Immature natural killer cell (primary cell): Measurements from ENCODE around the gene CDC14B. TPM values are rescaled to one million over a fixed set of nuclear protein-coding genes. Genes with fewer than 3 reads are reported as not detected.
"Not testable (repeated sequence)": the region's sequence is repeated elsewhere in the genome, so short reads cannot be mapped to it uniquely, and the experiment has no call there.

Experiments
- DNase-seq, 3 donors: peaks; one replicate each; pipeline ENCODE4 v3.0.0; 2022; ENCODE audit warnings: mixed read lengths in 1 of 3
- H3K27ac Mint-ChIP-seq, 6 donors: one replicate each; pipeline ENCODE4 v1.8.0; 2020; ENCODE audit warnings: mixed read lengths in 6 of 6, mild to moderate bottlenecking in 5 of 6, inconsistent platforms in 4 of 6, moderate library complexity in 3 of 6
- H3K27me3 Mint-ChIP-seq, 3 donors: one replicate each; pipeline ENCODE4 v1.8.0; 2020 to 2021; ENCODE audit warnings: low read depth in 3 of 3, mild to moderate bottlenecking in 3 of 3, mixed read lengths in 3 of 3, moderate library complexity in 3 of 3, inconsistent platforms in 1 of 3
- H3K36me3 Mint-ChIP-seq, 3 donors: one replicate each; pipeline ENCODE4 v1.8.0; 2020; ENCODE audit warnings: mixed read lengths in 3 of 3, inconsistent platforms in 2 of 3, mild to moderate bottlenecking in 2 of 3
- H3K4me1 Mint-ChIP-seq, 2 donors: one replicate each; pipeline ENCODE4 v1.8.0; 2020; ENCODE audit warnings: inconsistent platforms in 2 of 2, mild to moderate bottlenecking in 2 of 2, mixed read lengths in 2 of 2, moderate library complexity in 1 of 2
- H3K4me3 Mint-ChIP-seq, 5 donors: one replicate each; pipeline ENCODE4 v1.8.0; 2020; ENCODE audit warnings: mild to moderate bottlenecking in 5 of 5, mixed read lengths in 5 of 5, inconsistent platforms in 3 of 5, moderate library complexity in 3 of 5
- H3K9me3 Mint-ChIP-seq, 6 donors: one replicate each; pipeline ENCODE4 v1.8.0; 2020; ENCODE audit warnings: mild to moderate bottlenecking in 6 of 6, mixed read lengths in 6 of 6, inconsistent platforms in 4 of 6, moderate library complexity in 3 of 6
- polyA plus RNA-seq, 3 donors: library from polyadenylated mRNA; unstranded; fragments of 300-500 nt; fragmentation: Illumina TruSeq; gene quantifications; one replicate each; pipeline ENCODE4 v1.2.3, GENCODE V29; 2021

The CDC14B gene
- polyA plus RNA-seq, 3 donors from 2014 or later: 2.7 to 4.3 (median 4.1) TPM

DNA sequence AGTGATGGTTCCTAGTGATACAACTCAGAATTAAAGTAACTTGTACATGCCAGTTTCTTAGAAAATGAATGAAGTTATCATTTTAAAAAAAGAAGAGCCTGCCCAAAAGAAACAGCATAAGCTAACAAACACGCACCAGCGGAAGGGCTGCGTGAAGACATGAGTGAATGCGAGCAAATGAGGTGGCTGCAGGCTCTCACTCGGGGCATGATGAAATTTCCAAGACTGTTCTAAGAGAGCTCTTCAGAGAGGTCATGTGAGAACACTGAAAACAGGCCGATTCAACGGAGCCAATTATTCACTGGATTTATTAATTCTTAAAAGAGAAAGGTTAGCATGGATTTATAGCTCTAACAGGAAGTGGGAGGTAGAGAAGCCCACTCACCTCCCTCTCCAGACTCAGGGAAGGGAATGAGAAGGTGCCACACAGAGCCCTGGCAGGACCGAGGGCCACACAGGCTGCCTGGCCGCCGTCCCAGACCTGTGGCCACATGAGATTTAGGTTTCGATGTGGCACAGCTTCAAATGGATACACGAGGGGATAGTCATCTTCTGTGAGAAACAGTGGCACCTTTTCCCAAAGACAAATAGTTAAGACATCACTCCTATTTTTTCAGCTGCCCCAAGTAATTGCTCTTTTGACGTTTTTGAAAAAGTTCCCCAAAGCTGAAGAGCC lies 114.2 kb downstream of the CDC14B start:
- peaks cover 0 to 14% (median 4%) of the 10 kb centered on the region in 3 donors for H3K36me3 Mint-ChIP-seq
- no peaks in the 10 kb centered on the region for H3K4me1 Mint-ChIP-seq
- no peak for DNase-seq
- no peak overlapping the region for H3K4me3 Mint-ChIP-seq
- H3K9me3 Mint-ChIP-seq: no peaks in the 10 kb centered on the region
- H3K27me3 Mint-ChIP-seq: peaks cover 0 to 5% (median 3%) of the 10 kb centered on the region in 3 donors
- H3K27ac Mint-ChIP-seq: no peak overlapping the region

DNA sequence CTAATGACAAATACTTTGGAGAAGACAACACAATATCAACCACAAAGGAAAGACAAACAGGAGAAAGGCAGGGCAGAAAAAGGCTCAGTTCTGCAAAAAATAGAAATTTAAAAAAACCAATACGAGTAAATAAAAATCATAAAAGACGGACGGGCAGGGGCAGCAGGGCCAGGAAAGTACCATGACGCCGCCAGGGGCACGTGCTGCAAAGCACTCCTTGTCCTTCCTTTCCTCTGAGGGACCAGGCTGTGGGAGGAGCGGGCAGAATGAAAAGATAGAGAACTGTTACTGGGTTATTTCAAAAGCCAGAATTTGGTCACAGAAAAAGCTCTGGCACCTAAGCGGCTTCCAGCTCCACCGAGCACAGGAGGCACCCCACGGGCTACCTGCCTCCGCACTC lies 115.7 kb downstream of the CDC14B start:
- Mint-ChIP-seq H3K36me3 (peaks cover 0 to 11% (median 4%) of the 10 kb centered on the region in 3 donors), H3K27ac (no peak overlapping the region), H3K4me3 (no peak overlapping the region), H3K9me3 (no peaks in the 10 kb centered on the region), H3K27me3 (peaks cover 0 to 6% (median 3%) of the 10 kb centered on the region in 3 donors), H3K4me1 (no peaks in the 10 kb centered on the region)
- no peak for DNase-seq

- H3K27me3 Mint-ChIP-seq, H3K27ac Mint-ChIP-seq, H3K4me3 Mint-ChIP-seq, H3K4me1 Mint-ChIP-seq, DNase-seq, H3K9me3 Mint-ChIP-seq: not testable (repeated sequence)
- peaks cover 0 to 11% (median 4%) of the 10 kb centered on the region in 3 donors for H3K36me3 Mint-ChIP-seq
Observed at GRCh38 chr9:96503374-96503748, 116.3 kb downstream of the CDC14B start.

GRCh38 chr9:96502539-96503373 lies 116.9 kb downstream of the CDC14B start:
- Mint-ChIP-seq H3K27ac (no peak overlapping the region), H3K36me3 (peaks cover 0 to 11% (median 4%) of the 10 kb centered on the region in 3 donors), H3K27me3 (peaks cover 0 to 6% (median 3%) of the 10 kb centered on the region in 3 donors), H3K9me3 (no peaks in the 10 kb centered on the region), H3K4me3 (no peak overlapping the region), H3K4me1 (no peaks in the 10 kb centered on the region)
- no peak for DNase-seq

DNA sequence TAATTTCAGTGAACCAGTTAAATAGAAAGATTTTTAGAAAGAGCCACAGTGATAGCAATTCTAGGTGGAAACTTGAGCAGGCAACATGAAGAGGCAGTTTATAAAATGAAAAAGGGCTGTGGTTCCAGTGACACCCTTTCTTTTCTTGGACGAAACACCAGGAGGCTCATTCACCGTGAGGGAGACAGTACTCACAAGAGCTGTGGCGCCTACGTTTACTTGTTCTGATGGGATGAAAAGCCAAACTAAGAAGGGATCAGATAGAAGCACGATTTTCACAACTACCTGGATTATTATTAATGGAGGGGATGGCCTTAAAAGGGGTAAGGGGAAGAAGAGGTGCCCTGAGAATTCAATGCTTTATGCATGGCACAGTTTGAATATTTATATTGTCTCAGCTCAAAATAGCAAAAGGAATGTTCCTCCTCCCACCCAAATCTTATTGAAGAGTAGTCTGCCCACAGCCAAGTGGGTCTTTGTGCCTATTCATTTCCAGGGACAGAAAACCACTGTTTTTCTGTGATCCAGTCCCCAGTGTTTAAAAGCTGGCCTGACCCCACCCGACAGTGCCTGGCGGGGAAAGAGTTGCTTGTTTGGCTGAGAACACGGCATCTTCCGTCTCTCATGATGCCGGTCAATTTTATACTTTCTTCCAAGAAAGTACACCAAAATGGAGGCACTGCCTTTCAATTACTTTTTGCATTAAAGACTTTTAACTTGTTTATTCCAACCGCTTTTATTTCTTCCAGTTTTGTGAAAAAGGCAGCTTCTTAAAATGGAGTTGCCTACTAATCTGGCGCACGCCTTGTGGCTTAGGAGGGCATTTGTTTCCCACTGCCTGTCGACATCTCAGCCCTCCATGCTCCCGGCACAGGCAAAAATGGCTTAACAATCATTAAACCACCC lies 117.8 kb downstream of the CDC14B start:
- H3K4me1 Mint-ChIP-seq: no peaks in the 10 kb centered on the region
- H3K27me3 Mint-ChIP-seq: peaks cover 2 to 5% (median 3%) of the 10 kb centered on the region in 3 donors
- no peak overlapping the region for H3K4me3 Mint-ChIP-seq
- peaks cover 0 to 11% (median 4%) of the 10 kb centered on the region in 3 donors for H3K36me3 Mint-ChIP-seq
- no peak for DNase-seq
- no peaks in the 10 kb centered on the region for H3K9me3 Mint-ChIP-seq
- H3K27ac Mint-ChIP-seq: no peak overlapping the region

DNA sequence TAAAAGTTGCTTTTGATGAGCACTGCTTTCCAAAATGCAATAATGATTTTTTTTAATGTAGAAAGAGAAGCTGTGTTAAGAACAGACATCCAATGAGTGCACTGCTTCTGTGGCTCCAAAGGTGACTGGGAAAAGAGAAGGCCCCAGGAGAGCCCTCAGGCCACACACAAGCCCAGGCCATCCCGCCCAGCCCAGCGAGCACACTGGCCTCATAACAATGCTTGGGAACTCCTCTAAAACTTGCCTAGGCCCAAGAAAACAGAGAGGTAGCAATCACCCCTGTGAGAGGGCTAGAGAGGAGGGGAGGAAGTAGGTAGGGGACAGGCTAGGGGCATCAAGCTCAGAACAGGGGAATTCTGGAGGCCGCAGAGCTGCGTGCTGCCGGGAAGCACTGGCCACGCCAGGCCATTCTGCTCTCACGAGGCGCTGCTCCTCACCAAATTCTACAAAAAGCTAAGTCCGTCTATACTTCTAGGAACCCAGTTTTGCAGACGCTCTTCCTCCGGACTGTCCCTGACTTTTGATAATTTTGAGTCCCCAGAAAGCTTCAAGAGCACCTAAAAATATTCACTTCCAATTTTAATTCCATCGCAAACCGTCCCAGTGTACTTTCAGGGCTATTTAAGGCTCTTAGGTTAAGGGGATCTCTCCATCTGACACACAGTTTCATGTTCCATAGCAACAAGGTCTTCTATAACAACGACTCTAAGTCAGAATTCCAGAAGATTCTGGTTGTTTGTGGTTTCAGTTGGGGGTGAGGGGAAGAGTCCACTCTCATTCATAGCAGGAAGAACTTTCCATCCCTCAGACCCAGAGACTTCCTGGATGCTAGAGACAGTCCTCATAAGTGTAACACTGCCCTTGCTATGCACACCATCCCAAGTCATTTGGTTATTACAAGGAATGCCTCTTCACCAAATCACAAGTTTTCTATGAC lies 118.7 kb downstream of the CDC14B start:
- no peak overlapping the region for H3K4me3 Mint-ChIP-seq
- H3K27ac Mint-ChIP-seq: no peak overlapping the region
- no peaks in the 10 kb centered on the region for H3K9me3 Mint-ChIP-seq
- peaks cover 0 to 11% (median 4%) of the 10 kb centered on the region in 3 donors for H3K36me3 Mint-ChIP-seq
- H3K4me1 Mint-ChIP-seq: no peaks in the 10 kb centered on the region
- DNase-seq: no peak
- H3K27me3 Mint-ChIP-seq: peaks cover 2 to 5% (median 3%) of the 10 kb centered on the region in 3 donors

DNA sequence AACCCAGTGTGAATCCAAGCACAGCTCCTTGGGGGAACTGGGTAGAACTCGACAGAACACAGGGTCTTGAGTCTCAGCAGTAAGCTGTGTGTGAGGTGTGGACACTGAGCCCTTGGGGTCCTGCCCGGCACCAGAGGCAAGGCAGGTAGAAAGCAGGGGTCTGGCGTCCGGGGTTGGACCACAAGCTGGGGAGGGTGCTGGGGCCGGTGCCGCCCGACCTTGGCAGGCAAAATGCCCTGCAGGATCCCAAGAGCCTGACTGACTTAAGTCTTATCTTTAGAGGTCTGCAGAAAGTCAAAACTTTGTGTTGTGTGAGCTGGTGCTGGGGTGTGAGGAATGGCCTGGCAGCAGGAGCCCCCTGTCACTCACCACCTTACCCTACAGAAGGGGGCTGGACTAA lies 120.4 kb downstream of the CDC14B start:
- DNase-seq: no peak
- Mint-ChIP-seq H3K4me3 (no peak overlapping the region), H3K27ac (no peak overlapping the region), H3K27me3 (peaks cover 2 to 5% (median 3%) of the 10 kb centered on the region in 3 donors), H3K36me3 (peaks cover 0 to 9% (median 4%) of the 10 kb centered on the region in 3 donors), H3K4me1 (no peaks in the 10 kb centered on the region), H3K9me3 (no peaks in the 10 kb centered on the region)

GRCh38 chr9:96498796-96499195 lies 120.8 kb downstream of the CDC14B start:
- H3K4me3 Mint-ChIP-seq: no peak overlapping the region
- H3K4me1 Mint-ChIP-seq: no peaks in the 10 kb centered on the region
- no peaks in the 10 kb centered on the region for H3K9me3 Mint-ChIP-seq
- DNase-seq: no peak
- H3K27ac Mint-ChIP-seq: no peak overlapping the region
- peaks cover 2 to 5% (median 3%) of the 10 kb centered on the region in 3 donors for H3K27me3 Mint-ChIP-seq
- H3K36me3 Mint-ChIP-seq: peaks cover 0 to 7% (median 4%) of the 10 kb centered on the region in 3 donors

DNA sequence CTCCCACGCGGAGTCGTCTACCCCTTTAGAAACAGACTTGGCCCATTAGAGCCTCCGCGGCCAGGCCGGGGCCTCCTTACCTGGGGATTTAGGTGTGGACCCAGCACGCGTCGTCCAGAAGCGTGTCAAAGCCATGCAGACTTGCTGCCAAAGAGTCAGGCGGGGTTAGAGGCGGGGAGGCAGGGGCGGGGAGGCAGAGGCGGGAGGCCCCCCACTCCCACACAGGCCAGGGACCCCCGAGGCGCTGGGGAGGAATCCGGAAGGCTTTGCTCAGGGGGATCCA lies 122.6 kb downstream of the CDC14B start:
- H3K4me3 Mint-ChIP-seq: no peak overlapping the region
- H3K9me3 Mint-ChIP-seq: no peaks in the 10 kb centered on the region
- H3K36me3 Mint-ChIP-seq: no peaks in the 10 kb centered on the region
- no peak overlapping the region for H3K27ac Mint-ChIP-seq
- peaks cover 0 to 3% (median 2%) of the 10 kb centered on the region in 3 donors for H3K27me3 Mint-ChIP-seq
- DNase-seq: no peak
- H3K4me1 Mint-ChIP-seq: no peaks in the 10 kb centered on the region

DNA sequence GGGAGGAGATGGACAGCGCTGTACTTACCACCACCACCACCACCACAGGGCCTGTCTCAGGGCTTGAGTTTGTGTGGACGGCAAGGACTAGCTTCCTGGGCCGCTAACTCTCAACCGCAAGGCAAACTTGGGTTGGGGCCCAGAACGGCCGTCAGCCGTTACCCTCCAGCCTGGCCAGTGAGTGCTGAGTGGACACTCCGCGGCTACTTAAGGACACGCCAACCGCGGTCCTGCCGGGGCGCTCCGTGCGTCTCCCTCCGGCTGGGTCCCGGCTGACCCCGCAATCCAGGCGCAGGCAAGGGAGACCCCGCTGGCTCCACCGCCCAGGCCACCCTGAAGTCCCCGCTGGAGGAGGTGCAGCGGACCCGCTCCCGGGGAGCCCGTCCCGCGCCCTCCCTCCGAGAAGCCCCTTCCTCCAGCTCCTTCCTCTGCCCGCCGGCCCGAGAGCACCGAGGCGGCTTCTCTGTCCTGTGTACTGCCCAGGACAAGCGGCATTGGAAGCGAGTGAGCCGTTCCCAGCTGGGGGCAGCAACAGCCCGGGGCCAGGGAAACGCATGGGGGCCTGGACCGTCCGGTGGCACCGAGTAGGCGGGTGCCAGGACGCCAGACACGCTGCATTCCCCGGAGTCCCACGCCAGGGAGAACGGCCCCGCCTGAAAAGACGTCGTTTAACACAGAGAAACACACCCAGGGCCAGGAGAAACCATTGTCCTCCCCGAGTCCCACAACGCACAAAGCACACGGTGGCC lies 123.1 kb downstream of the CDC14B start:
- Mint-ChIP-seq H3K9me3 (no peaks in the 10 kb centered on the region), H3K36me3 (peaks cover 0 to 3% (median 0%) of the 10 kb centered on the region in 3 donors), H3K27ac (no peak overlapping the region), H3K4me1 (no peaks in the 10 kb centered on the region), H3K4me3 (no peak overlapping the region), H3K27me3 (peaks cover 0 to 2% (median 2%) of the 10 kb centered on the region in 3 donors)
- DNase-seq: no peak

DNA sequence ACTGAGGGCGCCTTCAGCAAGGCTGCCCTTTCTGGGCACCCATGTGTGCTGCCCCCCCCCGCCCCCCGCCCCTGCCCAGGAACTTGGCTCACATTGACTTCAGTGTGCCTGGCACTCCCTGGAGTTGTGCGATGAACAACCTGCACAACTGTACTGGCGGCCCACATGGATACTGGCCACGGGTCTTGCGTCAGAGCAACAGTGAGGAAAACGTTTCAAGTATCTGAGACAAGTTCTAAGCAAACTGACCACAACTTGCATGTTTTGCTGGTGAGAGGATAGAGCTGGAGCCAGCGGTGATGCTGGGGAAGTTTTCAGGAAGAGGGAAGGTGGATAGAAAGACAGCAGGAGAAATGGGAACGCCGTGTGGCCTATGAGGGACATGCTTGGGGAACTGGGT lies 124.3 kb downstream of the CDC14B start:
- no peak overlapping the region for H3K4me3 Mint-ChIP-seq
- H3K27me3 Mint-ChIP-seq: peaks cover 0 to 2% (median 2%) of the 10 kb centered on the region in 3 donors
- no peak overlapping the region for H3K27ac Mint-ChIP-seq
- no peak for DNase-seq
- H3K36me3 Mint-ChIP-seq: peaks cover 0 to 14% (median 0%) of the 10 kb centered on the region in 3 donors
- H3K4me1 Mint-ChIP-seq: no peaks in the 10 kb centered on the region
- H3K9me3 Mint-ChIP-seq: no peaks in the 10 kb centered on the region

GRCh38 chr9:96494215-96494800 lies 125.3 kb downstream of the CDC14B start:
- Mint-ChIP-seq H3K27me3 (peaks cover 0 to 2% (median 2%) of the 10 kb centered on the region in 3 donors), H3K27ac (no peak overlapping the region), H3K9me3 (no peaks in the 10 kb centered on the region), H3K4me1 (no peaks in the 10 kb centered on the region), H3K4me3 (no peak overlapping the region), H3K36me3 (peaks cover 0 to 21% (median 2%) of the 10 kb centered on the region in 3 donors)
- no peak for DNase-seq
